ENCODE measurements around the gene PLEKHM3.

Gene PLEKHM3

GRCh38 chr2:207836521-207837133 is 188.7 kb downstream of the PLEKHM3 start:
- no peak overlapping the region for H3K27ac ChIP-seq
- TF ChIP-seq, protein P1, sequence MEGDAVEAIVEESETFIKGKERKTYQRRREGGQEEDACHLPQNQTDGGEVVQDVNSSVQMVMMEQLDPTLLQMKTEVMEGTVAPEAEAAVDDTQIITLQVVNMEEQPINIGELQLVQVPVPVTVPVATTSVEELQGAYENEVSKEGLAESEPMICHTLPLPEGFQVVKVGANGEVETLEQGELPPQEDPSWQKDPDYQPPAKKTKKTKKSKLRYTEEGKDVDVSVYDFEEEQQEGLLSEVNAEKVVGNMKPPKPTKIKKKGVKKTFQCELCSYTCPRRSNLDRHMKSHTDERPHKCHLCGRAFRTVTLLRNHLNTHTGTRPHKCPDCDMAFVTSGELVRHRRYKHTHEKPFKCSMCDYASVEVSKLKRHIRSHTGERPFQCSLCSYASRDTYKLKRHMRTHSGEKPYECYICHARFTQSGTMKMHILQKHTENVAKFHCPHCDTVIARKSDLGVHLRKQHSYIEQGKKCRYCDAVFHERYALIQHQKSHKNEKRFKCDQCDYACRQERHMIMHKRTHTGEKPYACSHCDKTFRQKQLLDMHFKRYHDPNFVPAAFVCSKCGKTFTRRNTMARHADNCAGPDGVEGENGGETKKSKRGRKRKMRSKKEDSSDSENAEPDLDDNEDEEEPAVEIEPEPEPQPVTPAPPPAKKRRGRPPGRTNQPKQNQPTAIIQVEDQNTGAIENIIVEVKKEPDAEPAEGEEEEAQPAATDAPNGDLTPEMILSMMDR (conservative IDR thresholded peaks at IDR 0.05): no peak

DNA sequence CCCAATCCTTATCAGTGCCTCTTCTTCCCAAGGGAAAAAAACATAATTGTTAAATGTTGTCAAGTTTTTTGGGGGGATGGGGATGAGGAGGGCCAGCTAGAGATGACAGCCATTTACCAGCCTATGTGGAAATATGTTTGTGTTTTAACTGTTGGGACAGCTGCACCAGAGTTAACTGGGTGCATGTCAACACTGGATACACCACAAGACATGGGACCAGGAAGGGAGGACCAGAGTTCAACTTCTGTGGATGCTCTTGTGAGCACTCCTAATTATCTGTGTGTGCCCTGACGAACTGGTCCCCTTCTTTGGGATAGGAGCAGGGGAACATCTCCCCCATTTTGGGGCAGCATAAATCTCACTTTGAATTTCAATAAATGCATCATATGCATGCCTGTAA is 189.5 kb downstream of the PLEKHM3 start:
- TF ChIP-seq, protein P1 (conservative IDR thresholded peaks at IDR 0.05): no peak

DNA sequence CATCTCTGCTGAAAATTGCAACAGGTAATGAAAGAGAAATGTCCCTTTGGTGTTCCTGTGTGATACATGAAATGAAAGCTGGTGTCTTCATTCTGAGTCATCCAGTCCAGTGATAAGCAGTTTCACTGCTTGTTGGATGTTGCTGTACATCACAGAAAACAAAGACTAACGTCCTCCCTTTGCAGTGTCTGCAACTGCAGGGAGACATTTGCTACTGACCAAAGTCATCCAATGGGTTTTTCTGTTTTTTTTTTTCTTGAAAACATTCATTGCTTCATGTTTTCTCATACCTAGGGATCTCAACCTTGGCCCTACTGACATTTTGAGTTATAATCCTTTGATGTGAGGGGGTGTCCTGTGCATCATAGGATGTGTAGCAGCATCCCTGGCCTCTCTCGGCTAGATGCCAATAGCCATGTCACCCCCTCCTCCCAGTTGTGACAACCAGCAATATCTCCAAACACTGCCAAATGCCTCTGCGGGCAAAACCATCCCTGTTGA is 192.0 kb downstream of the PLEKHM3 start:
- TF ChIP-seq, protein P1 (conservative IDR thresholded peaks at IDR 0.05): no peak
- H3K27ac ChIP-seq: no peak overlapping the region

More for the DNA sequence above, 189.5 kb downstream of the PLEKHM3 start:
- H3K27ac ChIP-seq: no peak overlapping the region

- no peak overlapping the region for H3K27ac ChIP-seq
- TF ChIP-seq, protein P1 (conservative IDR thresholded peaks at IDR 0.05): no peak
These were observed 193.6 kb downstream of the PLEKHM3 start for GRCh38 chr2:207831584-207832248.

- no peak overlapping the region for H3K27ac ChIP-seq
- TF ChIP-seq, protein P1 (conservative IDR thresholded peaks at IDR 0.05): no peak
These were observed 194.4 kb downstream of the PLEKHM3 start for GRCh38 chr2:207830778-207831438.

- TF ChIP-seq, protein P1 (conservative IDR thresholded peaks at IDR 0.05): no peak
- H3K27ac ChIP-seq: no peak overlapping the region
These were observed 196.8 kb downstream of the PLEKHM3 start for GRCh38 chr2:207828361-207829057.

DNA sequence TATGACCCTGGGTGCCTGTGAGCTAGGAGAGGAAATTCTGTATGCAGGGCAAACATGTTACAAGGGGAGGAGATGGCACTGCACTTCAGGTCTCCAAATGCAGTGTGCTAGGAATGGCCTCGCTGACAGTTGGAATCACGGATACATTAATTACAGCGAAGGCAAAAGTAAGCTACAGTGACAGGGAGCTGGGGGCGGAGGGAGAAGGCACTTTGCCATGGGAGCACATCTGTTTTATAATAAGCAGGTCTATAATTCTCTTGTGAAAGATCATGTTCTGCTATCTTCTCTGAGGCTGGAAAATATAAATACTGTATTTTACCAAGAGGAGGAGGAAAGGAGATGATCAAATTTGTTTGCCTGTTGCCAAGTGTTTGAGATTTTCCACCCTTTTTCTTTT is 199.3 kb downstream of the PLEKHM3 start:
- TF ChIP-seq, protein P1 (conservative IDR thresholded peaks at IDR 0.05): no peak

More for the DNA sequence above, 199.3 kb downstream of the PLEKHM3 start:
- no peak overlapping the region for H3K27ac ChIP-seq

Data from VCaP (cell line).